HG02973 (cell line): Measurements from ENCODE around the gene SIPA1L2.

ENCODE experiments used
- ATAC-seq: cut with Tn5 transposase; IDR thresholded peaks from one replicate; pipeline ENCODE4 v1.9.1; 2021; ENCODE audit warnings: moderate library complexity; ENCODE audit not compliant: unreplicated experiment

Gene SIPA1L2

GRCh38 chr1:232650418-232650817 is 20.5 kb upstream of the SIPA1L2 start:
- ATAC-seq: no peak

DNA sequence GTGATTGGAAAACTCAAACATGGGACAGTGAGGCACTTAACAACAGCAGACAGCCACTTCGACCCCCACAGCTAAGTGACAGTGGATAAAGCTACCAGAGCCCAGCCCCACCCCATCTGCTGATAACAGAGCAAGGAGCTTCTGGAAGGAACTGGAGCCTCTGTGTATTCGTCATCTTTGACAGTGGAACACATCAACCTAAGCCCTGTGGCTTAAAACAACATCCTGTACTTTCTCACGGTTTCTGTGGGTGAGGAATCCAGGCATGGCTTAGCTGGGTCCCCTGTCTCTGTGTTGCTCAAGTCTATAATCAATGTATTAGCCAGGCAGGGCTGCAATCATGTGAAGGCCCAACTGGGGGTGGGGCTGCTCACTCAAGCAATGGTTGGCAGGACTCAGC is 18.4 kb upstream of the SIPA1L2 start:
- ATAC-seq: no peak

GRCh38 chr1:232644209-232644608 is 14.3 kb upstream of the SIPA1L2 start:
- no peak for ATAC-seq

DNA sequence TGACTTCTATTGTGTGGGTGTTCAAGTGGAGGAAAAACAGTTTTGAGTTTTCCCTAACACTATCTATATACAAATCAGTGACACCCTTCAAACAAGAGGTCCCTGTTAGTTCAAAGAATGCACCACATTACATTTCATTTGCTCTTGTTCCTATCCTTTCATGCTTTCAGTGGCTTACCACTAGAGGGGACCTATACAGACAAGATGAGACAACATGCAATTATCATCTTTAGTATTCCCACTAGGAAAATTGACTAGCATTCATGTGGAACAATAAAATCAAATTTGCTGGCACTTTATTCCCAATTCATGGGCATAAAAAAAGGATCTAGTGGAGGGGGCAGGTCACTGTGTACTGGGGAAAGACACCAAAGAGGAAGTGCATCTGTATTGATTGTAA is 13.3 kb upstream of the SIPA1L2 start:
- ATAC-seq: no peak

DNA sequence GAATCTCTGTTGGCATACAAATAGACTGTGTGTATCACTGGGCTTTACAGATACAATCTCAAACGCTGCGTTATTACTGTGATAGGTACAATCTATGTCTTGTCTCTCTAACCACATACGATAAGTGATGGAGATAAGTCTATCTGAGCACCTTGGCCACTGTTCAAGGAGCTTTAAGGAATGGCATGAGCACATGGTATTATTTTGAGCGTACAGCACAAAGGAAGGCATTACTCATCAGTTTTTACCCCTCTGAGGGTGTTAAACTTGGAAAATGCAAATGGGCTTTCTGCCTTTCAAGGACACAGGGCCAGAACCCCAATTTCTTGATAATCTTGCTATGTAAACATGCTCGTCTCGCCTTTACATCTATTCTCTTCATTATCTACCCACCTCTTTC is 11.6 kb upstream of the SIPA1L2 start:
- no peak for ATAC-seq

- no peak for ATAC-seq
Observed at GRCh38 chr1:232636799-232637198, 6.9 kb upstream of the SIPA1L2 start.

DNA sequence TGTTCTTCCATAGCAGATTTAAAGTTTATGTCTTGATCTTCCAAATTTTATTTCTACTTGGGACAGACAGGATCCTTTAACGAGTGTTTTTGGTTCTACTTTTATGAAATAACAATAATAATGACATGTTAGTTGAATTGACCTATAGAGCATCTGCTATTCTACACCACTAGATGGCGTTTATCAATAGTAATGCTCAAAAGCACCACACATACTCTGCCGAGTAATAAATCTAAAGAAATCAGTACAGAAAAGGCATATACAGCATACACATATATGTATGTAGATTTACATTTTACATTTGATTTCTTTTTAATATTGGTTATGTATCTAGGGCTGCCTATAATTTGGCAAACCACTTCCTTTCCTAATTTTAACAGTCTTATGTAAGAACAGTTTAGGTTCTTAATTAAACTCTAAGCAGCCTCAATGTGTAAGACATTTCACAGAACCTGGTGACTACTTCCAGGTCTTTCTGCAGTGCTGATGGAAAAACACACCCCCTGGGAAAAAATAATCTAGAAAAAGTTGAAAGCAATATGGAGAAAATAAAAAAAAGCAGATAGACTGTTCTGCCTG is 5.9 kb upstream of the SIPA1L2 start:
- peak; percentile 75 for ATAC-seq

- no peak for ATAC-seq
Observed at GRCh38 chr1:232635279-232635678, 5.3 kb upstream of the SIPA1L2 start.

DNA sequence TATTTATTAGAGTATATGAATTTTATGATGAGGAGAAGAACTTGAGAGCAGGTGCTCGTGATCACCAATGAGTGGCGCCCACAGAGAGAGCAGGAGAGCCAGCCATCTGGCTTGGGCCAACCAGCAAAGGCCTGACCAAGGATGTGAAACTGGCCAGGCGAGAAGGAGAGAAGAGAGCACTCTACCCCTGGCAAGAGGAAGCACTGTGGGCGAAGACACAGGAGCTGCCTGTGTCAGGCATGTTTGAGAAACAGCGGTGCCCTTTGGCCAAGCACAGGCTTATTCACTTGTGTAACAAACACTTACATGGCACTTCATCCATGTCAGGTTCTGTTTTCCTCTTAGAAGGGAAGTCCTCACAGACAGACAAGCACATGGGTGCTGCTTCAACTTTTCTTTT is 4.2 kb upstream of the SIPA1L2 start:
- no peak for ATAC-seq

- no peak for ATAC-seq
Observed at GRCh38 chr1:232630894-232631195, 912 bp upstream of the SIPA1L2 start.

DNA sequence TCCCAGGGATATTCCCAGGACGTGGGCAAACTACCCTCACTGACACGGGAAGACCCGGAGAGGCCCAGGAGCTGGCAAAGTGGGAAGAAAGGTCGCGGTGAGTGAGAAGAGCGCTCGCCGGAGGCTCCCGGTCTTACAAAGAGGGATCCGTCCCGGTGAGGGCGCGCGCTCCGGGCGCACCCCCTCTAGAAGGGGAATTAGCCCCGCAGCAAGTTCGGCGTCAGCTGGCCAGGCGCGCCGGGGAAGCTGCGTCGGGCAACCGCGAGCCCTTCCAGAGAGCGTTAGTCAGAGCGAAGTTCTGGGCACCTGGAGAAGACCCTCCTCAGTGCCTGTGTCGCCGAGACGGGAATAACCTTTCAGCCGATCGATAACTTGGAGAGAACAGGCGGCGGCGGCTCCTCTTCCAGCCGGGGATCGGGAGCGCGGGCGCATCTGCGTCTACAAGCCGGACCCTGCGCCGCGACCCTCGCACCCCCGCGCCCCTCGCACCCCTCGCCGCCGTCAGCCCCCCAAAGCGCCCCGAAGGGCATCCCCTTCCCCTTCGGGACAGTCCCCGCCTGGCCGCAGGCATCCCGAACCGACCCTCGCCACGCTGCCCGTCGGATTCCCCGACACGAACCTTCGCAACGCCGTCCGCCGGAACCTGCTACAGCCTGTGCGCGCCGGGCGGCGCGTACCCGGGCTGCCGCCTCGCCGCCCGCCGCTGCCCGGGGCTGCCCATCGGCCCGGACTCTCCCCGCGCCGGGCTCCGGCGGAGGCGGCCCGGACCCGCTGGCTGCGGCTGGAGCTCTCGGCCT is 485 bp downstream of the SIPA1L2 start:
- ATAC-seq: peak; percentile 39

- ATAC-seq: no peak
Observed at GRCh38 chr1:232628335-232629249, 1.3 kb downstream of the SIPA1L2 start.

- ATAC-seq: no peak
Observed at GRCh38 chr1:232627645-232628334, 2.1 kb downstream of the SIPA1L2 start.

DNA sequence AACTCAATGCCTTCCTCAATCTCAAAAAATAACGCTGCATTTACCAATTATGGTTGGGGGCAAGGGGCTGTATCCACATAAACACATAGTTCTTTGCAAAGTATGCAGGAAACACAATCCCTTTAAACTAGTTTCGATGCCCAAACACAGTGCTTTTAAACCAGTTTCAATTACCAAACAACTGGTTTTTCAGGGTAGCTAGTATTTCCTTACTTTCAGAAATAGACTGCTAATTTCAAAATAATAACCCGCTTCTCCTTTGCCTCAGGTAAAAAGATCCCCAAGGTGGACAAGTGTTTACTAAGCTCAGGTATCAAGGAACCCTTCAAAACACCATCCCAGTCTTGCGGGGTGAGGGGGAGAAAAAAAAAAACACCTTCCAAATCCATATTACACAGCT is 2.8 kb downstream of the SIPA1L2 start:
- ATAC-seq: no peak

DNA sequence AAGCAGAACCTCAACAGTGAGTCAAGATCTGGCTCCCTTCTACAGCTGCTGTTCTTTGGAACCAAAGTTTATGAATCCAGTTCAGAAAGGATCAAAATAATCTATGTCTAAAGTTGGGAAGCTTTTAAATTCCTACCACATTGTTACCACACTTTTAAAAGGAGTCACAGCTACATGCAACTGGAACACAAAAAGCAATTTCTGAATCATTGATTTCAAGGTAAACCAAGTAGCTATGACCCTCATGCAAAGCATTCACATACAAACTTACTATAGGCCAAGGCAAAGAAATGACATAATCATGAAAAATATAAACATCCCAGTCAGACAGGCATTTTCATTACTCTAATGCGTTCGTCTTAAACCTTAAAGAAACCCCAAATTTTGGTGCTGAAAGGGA is 3.5 kb downstream of the SIPA1L2 start:
- ATAC-seq: no peak

- ATAC-seq: no peak
Observed at GRCh38 chr1:232625319-232625868, 4.5 kb downstream of the SIPA1L2 start.

DNA sequence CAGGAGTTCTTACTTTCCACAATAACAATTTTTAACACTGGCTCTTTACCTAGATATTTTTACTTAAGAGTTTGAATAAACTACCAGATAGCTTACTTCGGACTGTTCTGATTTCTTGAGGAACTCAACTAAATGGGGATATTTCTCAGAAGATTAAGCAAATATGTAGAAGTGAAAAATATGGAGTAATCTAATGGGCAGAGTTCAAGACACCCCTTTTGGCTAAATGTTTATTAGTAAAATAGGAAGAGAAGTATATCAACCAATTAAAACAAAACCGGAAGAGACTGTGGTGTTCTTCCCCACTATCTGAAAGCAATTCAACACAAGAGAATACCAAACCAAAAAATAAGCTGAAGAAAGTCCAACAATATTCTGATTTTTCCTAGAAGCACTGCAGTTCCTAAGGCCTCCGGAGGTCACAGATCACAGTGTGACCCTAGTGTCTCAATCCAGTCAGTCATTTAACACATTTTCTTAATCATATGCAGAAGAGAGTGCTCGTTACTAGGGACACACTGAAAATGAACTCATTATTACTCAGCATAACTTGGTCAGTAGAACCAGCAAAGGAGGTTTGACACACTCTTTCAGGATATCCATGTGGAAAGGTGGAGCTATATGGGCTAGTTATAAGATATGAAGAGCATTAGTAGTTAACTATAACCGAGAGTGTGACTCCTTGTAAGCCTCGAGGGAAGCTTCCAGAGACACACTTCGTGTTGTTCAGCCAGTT is 5.2 kb downstream of the SIPA1L2 start:
- ATAC-seq: no peak

GRCh38 chr1:232622981-232623380 is 7.0 kb downstream of the SIPA1L2 start:
- no peak for ATAC-seq

DNA sequence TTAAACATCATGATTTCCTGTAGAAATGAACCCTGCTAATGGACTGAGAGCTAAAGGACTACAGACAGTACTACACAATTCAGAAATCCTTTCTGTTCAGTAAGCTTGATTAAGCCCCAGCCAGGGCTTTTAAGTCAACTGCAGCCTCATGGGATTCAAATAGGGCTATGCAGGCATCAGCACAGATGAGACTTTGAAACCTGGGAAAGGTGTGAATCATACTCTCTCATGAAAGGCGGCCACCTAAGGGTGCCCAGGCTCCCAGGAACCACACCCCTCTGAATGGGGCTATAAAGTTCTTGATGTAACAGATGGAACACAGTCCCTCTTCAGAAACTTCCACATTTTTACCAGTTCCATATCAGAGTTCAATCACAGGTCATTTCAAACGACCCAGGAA is 7.6 kb downstream of the SIPA1L2 start:
- ATAC-seq: no peak

- no peak for ATAC-seq
Observed at GRCh38 chr1:232621050-232621449, 8.9 kb downstream of the SIPA1L2 start.
